ENCODE data around the gene AMZ2.
"Not testable (repeated sequence)": the region's sequence is repeated elsewhere in the genome, so short reads cannot be mapped to it uniquely, and the experiment has no call there.

AMZ2 gene

DNA sequence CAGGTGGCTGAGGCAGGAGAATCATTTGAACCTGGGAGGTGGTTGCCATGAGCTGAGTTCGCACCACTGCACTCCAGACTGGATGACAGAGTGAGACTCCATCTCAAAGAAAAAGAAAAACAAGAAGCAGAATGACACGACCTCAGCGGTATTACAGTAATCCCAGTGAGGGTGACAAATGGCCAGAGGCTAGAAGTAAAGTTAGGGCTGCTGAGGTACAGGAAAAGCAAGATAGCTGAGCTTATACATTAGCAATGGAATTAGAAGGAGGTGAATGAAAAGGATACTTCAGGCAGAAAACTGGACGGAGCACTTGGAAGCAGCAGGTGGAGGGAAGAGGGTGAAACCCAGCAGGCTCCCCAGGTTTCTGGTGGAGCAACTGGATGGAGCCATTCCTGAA lies 26.1 kb upstream of the AMZ2 start:
- no peak overlapping the region for H3K4me3 ChIP-seq (ENCODE audit: low read length)
- DNase-seq (ENCODE audit: low read depth) = no peak
- TF ChIP-seq, protein P1, sequence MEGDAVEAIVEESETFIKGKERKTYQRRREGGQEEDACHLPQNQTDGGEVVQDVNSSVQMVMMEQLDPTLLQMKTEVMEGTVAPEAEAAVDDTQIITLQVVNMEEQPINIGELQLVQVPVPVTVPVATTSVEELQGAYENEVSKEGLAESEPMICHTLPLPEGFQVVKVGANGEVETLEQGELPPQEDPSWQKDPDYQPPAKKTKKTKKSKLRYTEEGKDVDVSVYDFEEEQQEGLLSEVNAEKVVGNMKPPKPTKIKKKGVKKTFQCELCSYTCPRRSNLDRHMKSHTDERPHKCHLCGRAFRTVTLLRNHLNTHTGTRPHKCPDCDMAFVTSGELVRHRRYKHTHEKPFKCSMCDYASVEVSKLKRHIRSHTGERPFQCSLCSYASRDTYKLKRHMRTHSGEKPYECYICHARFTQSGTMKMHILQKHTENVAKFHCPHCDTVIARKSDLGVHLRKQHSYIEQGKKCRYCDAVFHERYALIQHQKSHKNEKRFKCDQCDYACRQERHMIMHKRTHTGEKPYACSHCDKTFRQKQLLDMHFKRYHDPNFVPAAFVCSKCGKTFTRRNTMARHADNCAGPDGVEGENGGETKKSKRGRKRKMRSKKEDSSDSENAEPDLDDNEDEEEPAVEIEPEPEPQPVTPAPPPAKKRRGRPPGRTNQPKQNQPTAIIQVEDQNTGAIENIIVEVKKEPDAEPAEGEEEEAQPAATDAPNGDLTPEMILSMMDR (conservative IDR thresholded peaks at IDR 0.05; ENCODE audit: low read length) = no peak

DNA sequence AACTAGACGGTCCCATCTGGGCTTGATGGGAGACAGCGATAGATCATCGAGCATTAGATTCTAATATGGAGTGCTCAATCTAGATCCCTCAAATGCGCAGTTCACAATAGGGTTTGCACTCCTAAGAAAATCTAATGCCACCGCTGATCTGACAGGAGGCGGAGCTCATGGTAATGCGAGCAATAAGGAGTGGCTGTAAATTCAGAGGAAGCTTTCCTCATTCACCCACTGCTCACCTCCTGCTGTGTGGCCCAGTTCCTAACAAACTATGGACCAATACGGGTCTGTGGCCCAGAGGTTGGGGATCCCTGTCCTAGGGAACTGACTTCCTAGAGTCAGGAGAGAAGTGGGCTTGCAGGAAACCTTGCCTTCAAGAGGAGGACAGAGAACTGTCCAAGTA lies 25.2 kb upstream of the AMZ2 start:
- TF ChIP-seq, protein P1 (conservative IDR thresholded peaks at IDR 0.05; ENCODE audit: low read length) = no peak
- DNase-seq (ENCODE audit: low read depth) = no peak
- no peak overlapping the region for H3K4me3 ChIP-seq (ENCODE audit: low read length)

DNA sequence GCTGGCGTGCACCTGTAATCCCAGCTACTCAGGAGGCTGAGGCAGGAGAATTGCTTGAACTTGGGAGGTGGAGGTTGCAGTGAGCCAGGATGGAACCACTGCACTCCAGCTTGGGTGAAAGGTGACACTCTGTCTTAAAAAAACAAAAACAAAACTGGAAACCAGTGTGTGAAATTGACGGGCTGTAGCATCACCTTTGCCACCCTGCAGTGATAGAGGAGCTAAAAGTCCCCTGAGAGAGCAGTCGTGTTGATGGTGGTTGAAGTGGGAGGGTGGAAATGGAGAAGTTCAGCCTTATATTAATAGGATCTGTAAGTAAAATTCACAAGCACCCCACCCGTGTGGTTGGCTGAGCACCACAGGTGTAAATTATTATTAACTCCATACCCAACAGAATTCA lies 22.8 kb upstream of the AMZ2 start:
- DNase-seq (ENCODE audit: low read depth); H3K4me3 ChIP-seq (ENCODE audit: low read length): not testable (repeated sequence)

DNA sequence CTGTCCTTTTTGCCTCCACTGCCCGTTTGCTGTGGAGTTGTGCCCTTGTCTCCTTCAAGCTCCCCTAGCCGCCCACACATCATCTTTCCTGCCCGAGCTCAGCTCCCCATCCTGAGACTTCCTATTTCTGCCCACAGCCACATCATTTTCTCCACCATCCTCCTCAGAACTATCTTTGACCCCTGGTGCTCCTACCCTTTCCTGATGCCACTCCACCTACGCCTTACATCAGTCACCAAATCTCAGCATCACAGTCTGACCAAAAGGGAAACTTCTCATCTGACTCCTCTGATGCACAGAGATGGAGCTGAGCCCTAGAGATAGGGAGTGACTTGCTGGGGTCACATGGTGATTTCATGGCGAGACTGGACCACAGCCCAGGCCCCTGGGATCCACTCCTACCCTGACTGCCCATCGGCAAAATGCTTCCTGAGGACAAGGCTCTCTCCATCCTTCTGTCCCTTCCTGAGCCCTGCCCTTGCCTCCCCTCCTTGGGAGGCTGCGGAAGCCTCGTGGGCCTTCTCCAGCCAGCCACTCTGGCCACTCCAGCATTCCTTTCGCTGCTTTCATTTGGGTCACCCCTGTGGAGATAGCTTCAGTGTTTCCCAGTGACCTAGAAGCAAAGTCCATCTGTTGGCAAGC lies 19.7 kb upstream of the AMZ2 start:
- H3K4me3 ChIP-seq (ENCODE audit: low read length); DNase-seq (ENCODE audit: low read depth): not testable (repeated sequence)

DNA sequence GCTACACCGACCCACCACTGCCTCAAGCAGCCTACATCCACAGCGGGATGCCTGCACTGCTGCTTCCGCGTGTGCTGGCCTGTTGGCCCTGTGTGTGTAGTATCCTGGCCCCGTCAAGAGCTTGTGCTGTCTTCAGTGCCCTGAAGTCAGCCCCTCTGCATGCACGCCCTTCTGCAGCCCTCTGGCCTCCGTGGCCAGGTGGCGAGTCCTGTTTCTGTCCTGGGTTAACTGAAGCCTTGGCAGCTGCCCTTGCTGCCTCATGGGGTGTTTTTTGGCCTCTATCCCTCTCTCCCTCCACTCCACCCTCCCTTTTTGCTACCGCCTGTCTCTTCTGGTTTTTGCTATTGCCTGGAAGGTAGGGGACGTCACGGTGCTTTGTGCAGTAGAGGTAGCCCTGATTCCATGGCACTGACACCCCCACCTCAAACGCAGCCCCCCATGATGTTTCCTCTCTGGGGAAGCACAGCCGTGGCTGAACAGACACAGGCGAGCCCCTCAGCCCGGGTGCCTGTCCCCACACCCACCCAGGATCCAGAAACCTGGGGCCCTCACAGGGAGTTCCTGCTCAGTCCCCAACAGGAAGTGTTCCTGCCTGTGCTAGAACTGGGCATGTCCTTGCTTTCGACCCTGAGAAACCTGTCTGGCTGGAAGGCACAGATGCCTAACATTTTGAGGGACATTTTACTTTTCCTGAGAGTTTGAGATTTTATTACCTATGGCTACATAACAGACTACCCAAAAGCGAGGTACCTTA lies 18.8 kb upstream of the AMZ2 start:
- no peak for DNase-seq (ENCODE audit: low read depth)
- no peak overlapping the region for H3K4me3 ChIP-seq (ENCODE audit: low read length)
- TF ChIP-seq, protein P1 (conservative IDR thresholded peaks at IDR 0.05; ENCODE audit: low read length) = no peak

DNA sequence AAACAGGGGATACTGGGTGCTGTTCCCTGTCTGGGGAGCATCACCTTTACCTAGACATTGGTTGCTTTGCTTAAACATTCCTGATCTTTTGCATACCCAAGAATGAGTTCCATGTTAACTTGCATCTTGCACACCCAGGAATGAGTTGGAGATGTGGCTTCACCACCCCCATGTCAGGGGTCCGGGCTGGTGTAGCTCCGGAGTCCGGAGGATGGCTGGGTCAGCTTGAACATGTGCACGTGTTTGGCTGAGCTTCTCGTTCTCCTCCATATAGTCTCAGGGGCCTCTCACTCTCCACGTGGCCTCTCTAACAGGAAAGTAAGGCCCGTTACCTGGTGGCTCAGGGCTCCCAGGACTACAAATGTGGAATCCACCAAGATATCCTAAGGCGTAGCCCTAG lies 18.2 kb upstream of the AMZ2 start:
- H3K4me3 ChIP-seq (ENCODE audit: low read length) = no peak overlapping the region
- TF ChIP-seq, protein P1 (conservative IDR thresholded peaks at IDR 0.05; ENCODE audit: low read length) = no peak
- no peak for DNase-seq (ENCODE audit: low read depth)

DNA sequence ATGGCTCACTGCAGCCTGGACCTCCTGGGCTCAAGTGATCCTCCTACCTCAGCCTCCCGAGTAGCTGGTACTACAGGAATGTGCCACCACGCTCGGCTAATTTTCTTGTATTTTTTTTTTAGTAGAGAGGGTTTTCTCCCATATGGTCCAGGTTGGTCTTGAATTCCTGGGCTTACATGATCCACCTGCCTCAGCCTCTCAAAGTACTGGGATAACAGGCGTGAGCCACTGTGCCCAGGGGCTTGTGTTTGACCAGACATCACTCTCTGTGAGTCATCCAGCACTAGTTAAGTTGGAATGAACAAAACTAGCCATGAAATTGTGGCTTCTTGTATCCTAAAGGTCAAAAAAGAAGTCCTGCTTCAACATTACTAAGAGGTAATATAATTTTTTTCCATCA lies 16.7 kb upstream of the AMZ2 start:
- not testable (repeated sequence) for H3K4me3 ChIP-seq (ENCODE audit: low read length); DNase-seq (ENCODE audit: low read depth)

DNA sequence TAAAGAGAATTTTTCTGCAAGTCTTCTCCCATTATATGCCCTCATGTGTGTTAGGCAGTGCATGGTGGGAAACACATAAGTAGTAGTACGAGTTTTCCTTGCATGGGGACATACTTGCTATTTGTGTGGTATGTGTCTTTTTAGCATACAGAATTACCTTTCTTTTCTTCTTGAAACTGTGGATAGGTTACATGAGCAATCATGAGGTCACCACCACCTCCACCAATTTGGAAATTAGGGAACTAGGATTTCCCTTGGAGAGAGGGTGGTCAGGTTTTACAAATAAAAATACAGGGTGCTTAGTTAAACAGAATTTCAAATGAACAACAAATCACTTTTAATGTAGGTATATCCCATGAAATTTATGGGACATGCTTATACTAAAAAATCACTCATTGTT lies 16.3 kb upstream of the AMZ2 start:
- DNase-seq (ENCODE audit: low read depth) = no peak
- TF ChIP-seq, protein P1 (conservative IDR thresholded peaks at IDR 0.05; ENCODE audit: low read length) = no peak
- no peak overlapping the region for H3K4me3 ChIP-seq (ENCODE audit: low read length)

DNA sequence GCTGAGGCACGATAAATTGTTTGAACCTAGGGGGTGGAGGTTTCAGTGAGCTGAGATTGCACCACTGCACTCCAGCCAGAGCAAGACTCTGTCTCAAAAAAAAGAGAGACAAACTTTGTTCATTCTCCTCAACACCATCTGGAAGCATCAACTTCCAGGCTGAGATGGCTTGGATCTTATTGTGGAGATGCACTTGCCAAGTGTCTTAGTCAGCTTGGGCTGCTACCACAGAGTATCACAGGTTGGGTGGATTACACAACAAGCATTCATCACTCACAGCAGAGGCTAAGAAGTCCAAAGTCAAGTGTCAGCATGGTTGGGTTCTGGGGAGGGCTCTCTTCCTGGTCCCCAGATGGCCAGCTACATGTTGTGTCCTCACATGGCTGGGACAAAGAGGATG lies 15.1 kb upstream of the AMZ2 start:
- peak; percentile 87 for DNase-seq (ENCODE audit: low read depth)

DNA sequence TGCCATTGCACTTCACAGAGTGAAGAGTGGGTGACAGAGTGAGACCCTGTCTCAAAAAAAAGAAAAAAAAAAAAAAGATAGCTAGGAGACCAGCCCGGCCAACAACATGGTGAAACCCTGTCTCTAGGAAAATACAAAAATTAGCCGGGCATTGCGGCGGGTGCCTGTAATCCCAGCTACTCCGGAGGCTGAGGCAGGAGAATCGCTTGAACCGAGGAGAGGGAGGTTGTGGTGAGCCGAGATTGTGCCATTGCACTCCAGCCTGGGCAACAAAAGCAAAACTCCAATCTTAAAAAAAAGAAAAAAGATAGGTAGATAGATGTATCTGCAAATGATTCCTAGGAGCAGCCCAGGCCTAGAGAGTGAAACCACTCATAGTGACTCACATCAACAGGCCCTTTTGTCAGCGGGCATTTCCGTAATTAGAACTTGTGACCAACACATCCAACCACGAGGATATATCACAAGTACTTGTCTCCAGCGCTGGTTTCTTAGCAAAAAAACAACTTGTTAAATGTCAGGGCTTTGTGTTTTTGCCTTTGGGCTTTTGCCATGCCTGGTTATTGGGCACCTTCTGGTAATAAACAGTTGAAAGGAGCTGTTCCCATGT lies 13.0 kb upstream of the AMZ2 start:
- not testable (repeated sequence) for H3K4me3 ChIP-seq (ENCODE audit: low read length)
- DNase-seq (ENCODE audit: low read depth) = peak; percentile 81

More for the DNA sequence above, 15.1 kb upstream of the AMZ2 start:
- H3K4me3 ChIP-seq (ENCODE audit: low read length) = not testable (repeated sequence)

DNA sequence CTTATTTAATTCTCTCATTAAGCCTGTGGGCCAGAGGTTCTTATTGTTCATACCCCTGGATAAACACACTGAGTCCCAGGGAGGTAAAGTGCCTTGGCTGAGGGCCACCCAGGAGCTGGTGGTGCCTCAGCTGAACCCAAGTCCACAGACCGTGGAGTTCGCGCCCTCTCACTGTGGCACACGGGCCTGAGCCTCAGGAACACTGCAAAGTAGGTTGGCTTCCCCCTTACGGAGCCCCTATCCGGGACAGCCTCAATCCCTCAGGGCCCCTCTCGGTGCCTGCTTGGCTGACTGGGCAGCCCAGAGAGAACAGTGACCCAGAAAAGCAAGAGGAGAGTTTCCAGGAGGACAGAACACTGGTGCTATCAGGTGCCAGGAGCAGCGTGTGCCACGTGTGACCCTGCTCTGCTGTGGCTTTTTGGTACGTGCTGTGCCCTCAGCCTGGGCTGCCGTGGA lies 12.5 kb upstream of the AMZ2 start:
- DNase-seq (ENCODE audit: low read depth); H3K4me3 ChIP-seq (ENCODE audit: low read length): not testable (repeated sequence)

DNA sequence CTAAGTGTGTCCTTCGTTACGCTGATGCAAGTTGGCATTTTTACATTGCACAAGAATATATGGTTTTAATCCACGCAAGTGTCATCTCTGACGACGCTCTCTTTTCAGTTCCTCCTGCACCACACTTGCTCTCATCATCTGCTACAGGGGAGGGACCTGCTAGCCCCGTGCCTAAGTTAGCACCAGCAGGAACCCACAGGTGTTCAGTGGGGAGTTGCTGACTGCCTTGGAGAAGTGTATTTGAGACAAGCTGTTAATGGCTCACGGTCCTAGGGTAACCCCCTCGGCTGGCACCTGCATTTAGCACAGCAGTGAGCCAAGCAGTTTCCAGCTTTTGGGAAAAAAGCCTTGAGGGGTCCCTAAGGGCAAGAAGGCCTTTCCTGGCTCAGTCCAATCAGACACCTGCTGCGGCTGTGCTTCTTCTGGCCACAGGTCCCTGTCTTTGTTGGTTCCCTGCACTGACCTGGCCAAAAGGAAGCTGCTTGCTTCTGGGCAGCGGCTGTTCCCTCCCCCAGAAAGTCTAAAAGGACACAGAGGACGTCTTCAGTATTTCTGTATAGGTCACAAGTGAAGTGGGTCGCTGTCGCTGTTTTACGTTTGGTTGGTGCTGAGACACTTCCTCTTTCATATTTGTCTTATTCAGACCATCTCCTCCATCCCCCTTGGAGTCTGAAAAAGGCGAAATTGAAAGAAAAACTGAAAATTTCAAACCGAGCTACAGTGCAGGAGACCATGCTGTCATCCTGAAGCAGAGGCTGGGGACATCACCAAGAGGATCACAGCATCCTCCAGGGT lies 10.3 kb upstream of the AMZ2 start:
- not testable (repeated sequence) for H3K4me3 ChIP-seq (ENCODE audit: low read length); DNase-seq (ENCODE audit: low read depth)
